Epithelial cell of prostate (primary cell): ENCODE data around the gene UBXN1.
A peak's percentile ranks its signal among the peaks of the same experiment; 100 is the strongest.

Experiments
- DNase-seq: peaks from one replicate; pipeline ENCODE4 v3.0.0-alpha.2; 2011; ENCODE audit warnings: low read depth, low spot score
- H3K27ac ChIP-seq: fragments of 450-650 bp; 2 replicates; pipeline ENCODE4 v1.5.1; 2017; ENCODE audit warnings: mild to moderate bottlenecking

UBXN1 gene

GRCh38 chr11:62678770-62679696, at the start of gene UBXN1:
UBXN1 (minus strand) TSS chr11:62679073; CDS start chr11:62678923, 150 bp downstream.
- no peak for DNase-seq
- peak within 1 kb of the TSS; percentile 63 for H3K27ac ChIP-seq

GRCh38 chr11:62728171-62728988, 49.5 kb upstream of the UBXN1 start, which contains the start of gene TTC9C:
TTC9C (plus strand) TSS chr11:62728486; CDS start chr11:62728849, 363 bp downstream.
- peak within 1 kb of the TSS; percentile 94 for H3K27ac ChIP-seq
- DNase-seq, result peak; percentile 36

GRCh38 chr11:62727872-62728170, 48.9 kb upstream of the UBXN1 start:
- peak overlapping the region; percentile 94 for H3K27ac ChIP-seq

GRCh38 chr11:62727165-62727871, 48.4 kb upstream of the UBXN1 start, which contains the start of gene HNRNPUL2:
HNRNPUL2 (minus strand) TSS chr11:62727457; CDS start chr11:62727156, 301 bp downstream.
- peak; percentile 93 for DNase-seq
- peak within 1 kb of the TSS; percentile 94 for H3K27ac ChIP-seq

More at GRCh38 chr11:62727872-62728170, 48.9 kb upstream of the UBXN1 start:
- DNase-seq, result peak; percentile 88

- H3K27ac ChIP-seq, result peak overlapping the region; percentile 94
- no peak for DNase-seq
Observed at GRCh38 chr11:62726915-62727164, 48.0 kb upstream of the UBXN1 start.

GRCh38 chr11:62726156-62726914, 47.5 kb upstream of the UBXN1 start:
- peak overlapping the region; percentile 94 for H3K27ac ChIP-seq
- no peak for DNase-seq

- H3K27ac ChIP-seq, result peak overlapping the region; percentile 94
- DNase-seq, result no peak
Observed at GRCh38 chr11:62725646-62726045, 46.8 kb upstream of the UBXN1 start.

- no peak overlapping the region for H3K27ac ChIP-seq
- DNase-seq, result no peak
Observed at GRCh38 chr11:62724171-62724570, 45.3 kb upstream of the UBXN1 start.

GRCh38 chr11:62721994-62722393, 43.1 kb upstream of the UBXN1 start:
- no peak overlapping the region for H3K27ac ChIP-seq
- no peak for DNase-seq

- no peak overlapping the region for H3K27ac ChIP-seq
- DNase-seq, result no peak
Observed at GRCh38 chr11:62719302-62719978, 40.6 kb upstream of the UBXN1 start.

- no peak for DNase-seq
- H3K27ac ChIP-seq, result no peak overlapping the region
Observed at GRCh38 chr11:62716816-62717215, 37.9 kb upstream of the UBXN1 start.

- no peak overlapping the region for H3K27ac ChIP-seq
- DNase-seq, result no peak
Observed at GRCh38 chr11:62716206-62716605, 37.3 kb upstream of the UBXN1 start.

GRCh38 chr11:62715150-62716130, 36.6 kb upstream of the UBXN1 start:
- no peak overlapping the region for H3K27ac ChIP-seq
- no peak for DNase-seq

- DNase-seq, result no peak
- peak overlapping the region; percentile 17 for H3K27ac ChIP-seq
Observed at GRCh38 chr11:62713343-62713742, 34.5 kb upstream of the UBXN1 start.

GRCh38 chr11:62712861-62713260, 34.0 kb upstream of the UBXN1 start:
- H3K27ac ChIP-seq, result peak overlapping the region; percentile 17
- no peak for DNase-seq

- no peak for DNase-seq
- no peak overlapping the region for H3K27ac ChIP-seq
Observed at GRCh38 chr11:62712276-62712812, 33.5 kb upstream of the UBXN1 start.

- DNase-seq, result no peak
- H3K27ac ChIP-seq, result peak overlapping the region; percentile 89
Observed at GRCh38 chr11:62710001-62710345, 31.1 kb upstream of the UBXN1 start.
